Measurements from ENCODE around the gene TMEM37. TPM values are rescaled to one million over a fixed set of nuclear protein-coding genes. Genes with fewer than 3 reads are reported as not detected.
A peak's percentile ranks its signal among the peaks of the same experiment; 100 is the strongest.

TMEM37 gene
- total and polyA plus RNA-seq, 9 of the 15 experiments (the other 6 are each of a cell fraction or from before 2014, with no cell fraction given), result 0.03 to 0.64 (median 0.31) TPM; not detected in 1

GRCh38 chr2:119464981-119465380 is 33.3 kb downstream of the TMEM37 start (continued):
- no peak for TF ChIP-seq EGR1 (conservative IDR thresholded peaks at IDR 0.05)
- TF ChIP-seq RAD51 (IDR thresholded peaks at IDR 0.05; ENCODE audit: borderline replicate concordance, low read depth), result peak; percentile 82
- TF ChIP-seq NFYB (IDR thresholded peaks at IDR 0.05; ENCODE audit: extremely low read depth, insufficient read length), result peak; percentile 73
- peak; percentile 29 for TF ChIP-seq FOS (IDR thresholded peaks at IDR 0.05; ENCODE audit: extremely low read depth, insufficient read length)
- no peak for TF ChIP-seq SMAD4 (CRISPR knock-in tag; conservative IDR thresholded peaks at IDR 0.05)
- TF ChIP-seq, protein P1, sequence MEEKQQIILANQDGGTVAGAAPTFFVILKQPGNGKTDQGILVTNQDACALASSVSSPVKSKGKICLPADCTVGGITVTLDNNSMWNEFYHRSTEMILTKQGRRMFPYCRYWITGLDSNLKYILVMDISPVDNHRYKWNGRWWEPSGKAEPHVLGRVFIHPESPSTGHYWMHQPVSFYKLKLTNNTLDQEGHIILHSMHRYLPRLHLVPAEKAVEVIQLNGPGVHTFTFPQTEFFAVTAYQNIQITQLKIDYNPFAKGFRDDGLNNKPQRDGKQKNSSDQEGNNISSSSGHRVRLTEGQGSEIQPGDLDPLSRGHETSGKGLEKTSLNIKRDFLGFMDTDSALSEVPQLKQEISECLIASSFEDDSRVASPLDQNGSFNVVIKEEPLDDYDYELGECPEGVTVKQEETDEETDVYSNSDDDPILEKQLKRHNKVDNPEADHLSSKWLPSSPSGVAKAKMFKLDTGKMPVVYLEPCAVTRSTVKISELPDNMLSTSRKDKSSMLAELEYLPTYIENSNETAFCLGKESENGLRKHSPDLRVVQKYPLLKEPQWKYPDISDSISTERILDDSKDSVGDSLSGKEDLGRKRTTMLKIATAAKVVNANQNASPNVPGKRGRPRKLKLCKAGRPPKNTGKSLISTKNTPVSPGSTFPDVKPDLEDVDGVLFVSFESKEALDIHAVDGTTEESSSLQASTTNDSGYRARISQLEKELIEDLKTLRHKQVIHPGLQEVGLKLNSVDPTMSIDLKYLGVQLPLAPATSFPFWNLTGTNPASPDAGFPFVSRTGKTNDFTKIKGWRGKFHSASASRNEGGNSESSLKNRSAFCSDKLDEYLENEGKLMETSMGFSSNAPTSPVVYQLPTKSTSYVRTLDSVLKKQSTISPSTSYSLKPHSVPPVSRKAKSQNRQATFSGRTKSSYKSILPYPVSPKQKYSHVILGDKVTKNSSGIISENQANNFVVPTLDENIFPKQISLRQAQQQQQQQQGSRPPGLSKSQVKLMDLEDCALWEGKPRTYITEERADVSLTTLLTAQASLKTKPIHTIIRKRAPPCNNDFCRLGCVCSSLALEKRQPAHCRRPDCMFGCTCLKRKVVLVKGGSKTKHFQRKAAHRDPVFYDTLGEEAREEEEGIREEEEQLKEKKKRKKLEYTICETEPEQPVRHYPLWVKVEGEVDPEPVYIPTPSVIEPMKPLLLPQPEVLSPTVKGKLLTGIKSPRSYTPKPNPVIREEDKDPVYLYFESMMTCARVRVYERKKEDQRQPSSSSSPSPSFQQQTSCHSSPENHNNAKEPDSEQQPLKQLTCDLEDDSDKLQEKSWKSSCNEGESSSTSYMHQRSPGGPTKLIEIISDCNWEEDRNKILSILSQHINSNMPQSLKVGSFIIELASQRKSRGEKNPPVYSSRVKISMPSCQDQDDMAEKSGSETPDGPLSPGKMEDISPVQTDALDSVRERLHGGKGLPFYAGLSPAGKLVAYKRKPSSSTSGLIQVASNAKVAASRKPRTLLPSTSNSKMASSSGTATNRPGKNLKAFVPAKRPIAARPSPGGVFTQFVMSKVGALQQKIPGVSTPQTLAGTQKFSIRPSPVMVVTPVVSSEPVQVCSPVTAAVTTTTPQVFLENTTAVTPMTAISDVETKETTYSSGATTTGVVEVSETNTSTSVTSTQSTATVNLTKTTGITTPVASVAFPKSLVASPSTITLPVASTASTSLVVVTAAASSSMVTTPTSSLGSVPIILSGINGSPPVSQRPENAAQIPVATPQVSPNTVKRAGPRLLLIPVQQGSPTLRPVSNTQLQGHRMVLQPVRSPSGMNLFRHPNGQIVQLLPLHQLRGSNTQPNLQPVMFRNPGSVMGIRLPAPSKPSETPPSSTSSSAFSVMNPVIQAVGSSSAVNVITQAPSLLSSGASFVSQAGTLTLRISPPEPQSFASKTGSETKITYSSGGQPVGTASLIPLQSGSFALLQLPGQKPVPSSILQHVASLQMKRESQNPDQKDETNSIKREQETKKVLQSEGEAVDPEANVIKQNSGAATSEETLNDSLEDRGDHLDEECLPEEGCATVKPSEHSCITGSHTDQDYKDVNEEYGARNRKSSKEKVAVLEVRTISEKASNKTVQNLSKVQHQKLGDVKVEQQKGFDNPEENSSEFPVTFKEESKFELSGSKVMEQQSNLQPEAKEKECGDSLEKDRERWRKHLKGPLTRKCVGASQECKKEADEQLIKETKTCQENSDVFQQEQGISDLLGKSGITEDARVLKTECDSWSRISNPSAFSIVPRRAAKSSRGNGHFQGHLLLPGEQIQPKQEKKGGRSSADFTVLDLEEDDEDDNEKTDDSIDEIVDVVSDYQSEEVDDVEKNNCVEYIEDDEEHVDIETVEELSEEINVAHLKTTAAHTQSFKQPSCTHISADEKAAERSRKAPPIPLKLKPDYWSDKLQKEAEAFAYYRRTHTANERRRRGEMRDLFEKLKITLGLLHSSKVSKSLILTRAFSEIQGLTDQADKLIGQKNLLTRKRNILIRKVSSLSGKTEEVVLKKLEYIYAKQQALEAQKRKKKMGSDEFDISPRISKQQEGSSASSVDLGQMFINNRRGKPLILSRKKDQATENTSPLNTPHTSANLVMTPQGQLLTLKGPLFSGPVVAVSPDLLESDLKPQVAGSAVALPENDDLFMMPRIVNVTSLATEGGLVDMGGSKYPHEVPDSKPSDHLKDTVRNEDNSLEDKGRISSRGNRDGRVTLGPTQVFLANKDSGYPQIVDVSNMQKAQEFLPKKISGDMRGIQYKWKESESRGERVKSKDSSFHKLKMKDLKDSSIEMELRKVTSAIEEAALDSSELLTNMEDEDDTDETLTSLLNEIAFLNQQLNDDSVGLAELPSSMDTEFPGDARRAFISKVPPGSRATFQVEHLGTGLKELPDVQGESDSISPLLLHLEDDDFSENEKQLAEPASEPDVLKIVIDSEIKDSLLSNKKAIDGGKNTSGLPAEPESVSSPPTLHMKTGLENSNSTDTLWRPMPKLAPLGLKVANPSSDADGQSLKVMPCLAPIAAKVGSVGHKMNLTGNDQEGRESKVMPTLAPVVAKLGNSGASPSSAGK (IDR thresholded peaks at IDR 0.05), result no peak
- TF ChIP-seq CBFA2T2 (conservative IDR thresholded peaks at IDR 0.05), result 0 out of 2 replicates have a peak, but pooled peaks have one; percentile 10

Measured in K562 (cell line).